Activated B cell treated with CpG ODN at 0.5 μM for 24 hours (primary cell): Measurements from ENCODE around the gene HPN. TPM values are rescaled to one million over a fixed set of nuclear protein-coding genes. Genes with fewer than 3 reads are reported as not detected.

Experiments used
- ATAC-seq: fragments of 200-7000 bp; cut with Tn5 transposase; one replicate; pipeline ENCODE4 v1.10.0; 2021; ENCODE audit warnings: low read depth, mild to moderate bottlenecking, moderate library complexity
- CTCF ChIA-PET: fragments of 350-600 bp; sonication (Branson Sonifier 250); formaldehyde crosslinking; loops from one replicate; lab custom pipeline; 2021; ENCODE audit warnings: antibody characterized with exemption; lab: Charles Lee
- POLR2A ChIA-PET: fragments of 350-600 bp; sonication (Branson Sonifier 250); formaldehyde crosslinking; loops from one replicate; lab custom pipeline; 2021; ENCODE audit warnings: antibody characterized with exemption; lab: Charles Lee
- DNase-seq: peaks from one replicate; pipeline ENCODE4 v3.0.0; 2022
- H3K27ac Mint-ChIP-seq: one replicate; pipeline ENCODE4 v1.8.0; 2020; ENCODE audit warnings: mixed read lengths
- H3K27me3 Mint-ChIP-seq: one replicate; pipeline ENCODE4 v1.8.0; 2021; ENCODE audit warnings: mixed read lengths
- H3K36me3 Mint-ChIP-seq: one replicate; pipeline ENCODE4 v1.8.0; 2021; ENCODE audit warnings: low read depth, mixed read lengths
- H3K4me1 Mint-ChIP-seq: one replicate; pipeline ENCODE4 v1.8.0; 2021; ENCODE audit warnings: mixed read lengths
- H3K4me3 Mint-ChIP-seq: one replicate; pipeline ENCODE4 v1.8.0; 2020; ENCODE audit warnings: mild to moderate bottlenecking, mixed read lengths
- H3K9me3 Mint-ChIP-seq: one replicate; pipeline ENCODE4 v1.8.0; 2020; ENCODE audit warnings: mixed read lengths
- CTCF ChIP-seq: fragments of 200-600 bp; IDR thresholded peaks from one replicate; pipeline ENCODE4 v1.8.0; 2022; ENCODE audit warnings: antibody characterized with exemption, mild to moderate bottlenecking
- intact Hi-C: fragments of 100-400 bp; cut with micrococcal nuclease; formaldehyde crosslinking; loops from one replicate; pipeline ENCODE4 v1.15.1; 2024
- total RNA-seq: library from RNA; stranded (reverse); gene quantifications from 2 replicates; pipeline ENCODE4 v1.2.3, GENCODE V29; 2022

The HPN gene
- total RNA-seq, 1 donor from 2014 or later = not detected

DNA sequence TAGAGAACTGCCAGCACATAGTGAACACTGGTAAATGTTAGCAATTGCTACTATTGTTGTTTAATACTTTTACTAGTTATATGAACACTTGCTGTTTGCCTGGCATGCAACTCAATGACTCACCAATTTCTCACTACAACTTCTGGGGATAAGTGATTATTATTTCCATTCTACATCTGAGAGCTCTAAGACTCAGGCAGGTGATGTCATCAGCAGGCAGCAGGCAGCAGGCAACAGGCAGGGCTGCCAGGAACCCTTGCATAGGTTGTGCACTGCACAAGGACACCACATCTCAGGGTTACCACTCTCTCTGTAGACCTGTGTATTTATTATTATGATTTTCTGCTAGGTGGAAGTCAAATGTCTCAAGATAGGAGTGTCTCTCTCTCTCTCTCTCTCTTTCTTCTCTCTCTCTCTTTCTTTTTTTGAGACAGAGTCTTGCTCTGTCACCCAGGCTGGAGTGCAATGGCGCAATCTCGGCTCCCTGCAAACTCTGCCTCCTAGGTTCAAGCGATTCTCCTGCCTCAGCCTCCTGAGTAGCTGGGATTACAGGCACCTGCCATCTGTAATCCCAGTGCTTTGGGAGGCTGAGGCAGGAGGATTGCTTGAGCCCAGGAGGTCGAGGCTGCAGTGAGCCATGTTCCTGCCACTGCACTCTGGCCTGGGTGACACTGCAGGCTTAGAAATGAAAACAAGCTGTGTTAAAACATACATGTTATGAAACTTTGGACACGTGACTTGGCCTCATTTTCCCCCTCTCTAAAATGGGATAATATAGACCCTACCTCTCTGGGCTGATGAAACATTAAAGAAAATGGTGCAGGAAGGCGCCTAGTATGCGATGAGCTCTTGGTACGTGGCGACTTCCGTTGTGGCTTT, 22.7 kb downstream of the HPN start:
- TF ChIP-seq CTCF = no peak
- Mint-ChIP-seq H3K27ac (no peak overlapping the region), H3K27me3 (no peaks in the 10 kb centered on the region), H3K9me3 (no peaks in the 10 kb centered on the region), H3K36me3 (no peaks in the 10 kb centered on the region), H3K4me1 (peaks cover 21% of the 10 kb centered on the region), H3K4me3 (no peak overlapping the region)
- ATAC-seq = no peak
- intact Hi-C loops = loop anchor here (10.0 kb wide), 2 partner anchors 281 to 401 kb away; partner anchors contain the start of gene FFAR1
- POLR2A ChIA-PET = interaction anchor here (0.6 kb wide), 1 partner anchor 11 kb away, joined by 3 read pairs; no protein-coding TSS in a partner anchor
- CTCF ChIA-PET = interaction anchor here (1.2 kb wide), 2 partner anchors 20 to 27 kb away, joined by 4 to 5 read pairs; no protein-coding TSS in a partner anchor
- DNase-seq = no peak

GRCh38 chr19:35065574-35065973, 24.1 kb downstream of the HPN start:
- TF ChIP-seq CTCF = no peak
- H3K4me1 Mint-ChIP-seq = peaks cover 30% of the 10 kb centered on the region
- ATAC-seq (no peak), DNase-seq (no peak)
- CTCF ChIA-PET = interaction anchor here (3.3 kb wide), 1 partner anchor 70 kb away, joined by 31 read pairs; the partner anchor contains the start of gene LGI4
- POLR2A ChIA-PET = no interaction called here
- H3K4me3 Mint-ChIP-seq = no peak overlapping the region
- H3K27me3 Mint-ChIP-seq = no peaks in the 10 kb centered on the region
- no peaks in the 10 kb centered on the region for H3K9me3 Mint-ChIP-seq
- H3K27ac Mint-ChIP-seq = no peak overlapping the region
- intact Hi-C loops = loop anchor here (5.0 to 10.0 kb wide), 3 partner anchors 202 to 399 kb away; partner anchors contain the start of genes FFAR1 and USF2
- no peaks in the 10 kb centered on the region for H3K36me3 Mint-ChIP-seq

DNA sequence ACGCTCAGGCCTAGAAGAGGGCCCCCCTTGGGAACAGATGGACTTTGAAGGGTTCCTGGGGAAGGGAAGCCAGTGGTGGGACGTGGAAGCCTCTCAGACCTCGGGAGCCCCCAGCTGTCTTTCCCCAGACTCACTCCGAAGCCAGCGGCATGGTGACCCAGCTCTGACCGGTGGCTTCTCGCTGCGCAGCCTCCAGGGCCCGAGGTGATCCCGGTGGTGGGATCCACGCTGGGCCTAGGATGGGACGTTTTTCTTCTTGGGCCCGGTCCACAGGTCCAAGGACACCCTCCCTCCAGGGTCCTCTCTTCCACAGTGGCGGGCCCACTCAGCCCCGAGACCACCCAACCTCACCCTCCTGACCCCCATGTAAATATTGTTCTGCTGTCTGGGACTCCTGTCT, 24.6 kb downstream of the HPN start:
- Mint-ChIP-seq H3K36me3 (no peaks in the 10 kb centered on the region), H3K27ac (no peak overlapping the region), H3K27me3 (no peaks in the 10 kb centered on the region), H3K9me3 (no peaks in the 10 kb centered on the region), H3K4me3 (no peak overlapping the region), H3K4me1 (peaks cover 30% of the 10 kb centered on the region)
- intact Hi-C loops = loop anchor here (2.0 to 10.0 kb wide), 4 partner anchors 201 to 527 kb away; partner anchors contain the start of genes FFAR1 and USF2
- TF ChIP-seq CTCF = no peak
- ATAC-seq (no peak), DNase-seq (no peak)
- POLR2A ChIA-PET = interaction anchor here (0.9 to 1.2 kb wide), 6 partner anchors 24 to 270 kb away, joined by 3 to 4 read pairs (median 3); no protein-coding TSS in a partner anchor
- CTCF ChIA-PET = interaction anchor here (0.7 to 3.3 kb wide), 10 partner anchors 10 to 429 kb away, joined by 3 to 52 read pairs (median 8); partner anchors contain the start of gene LGI4

- Mint-ChIP-seq H3K4me1 (peaks cover 30% of the 10 kb centered on the region), H3K36me3 (no peaks in the 10 kb centered on the region), H3K4me3 (peak overlapping the region; percentile 24), H3K27me3 (no peaks in the 10 kb centered on the region), H3K27ac (peak overlapping the region; percentile 41), H3K9me3 (no peaks in the 10 kb centered on the region)
- ChIA-PET POLR2A (interaction anchor here (0.5 to 1.6 kb wide), 16 partner anchors 20 to 1141 kb away, joined by 3 to 11 read pairs (median 4); partner anchors contain the start of gene FFAR1), CTCF (interaction anchor here (0.7 to 3.3 kb wide), 17 partner anchors 11 to 428 kb away, joined by 3 to 52 read pairs (median 4); partner anchors contain the start of genes FXYD3 and LGI4)
- ATAC-seq (peak; percentile 91), DNase-seq (peak; percentile 88)
- intact Hi-C loops = loop anchor here (1.0 to 10.0 kb wide), 10 partner anchors 19 to 526 kb away; partner anchors contain the start of genes FFAR1, LGI4 and USF2
- TF ChIP-seq CTCF = no peak
Measured at GRCh38 chr19:35066691-35067563, 25.4 kb downstream of the HPN start.
